ENCODE data around the gene ANKEF1. TPM values are rescaled to one million over a fixed set of nuclear protein-coding genes. Genes with fewer than 3 reads are reported as not detected.

Gene ANKEF1
- total and polyA plus RNA-seq, 2 donors (not counting 1 experiment from before 2014, with no cell fraction given), result 1.1 to 3.0 TPM

DNA sequence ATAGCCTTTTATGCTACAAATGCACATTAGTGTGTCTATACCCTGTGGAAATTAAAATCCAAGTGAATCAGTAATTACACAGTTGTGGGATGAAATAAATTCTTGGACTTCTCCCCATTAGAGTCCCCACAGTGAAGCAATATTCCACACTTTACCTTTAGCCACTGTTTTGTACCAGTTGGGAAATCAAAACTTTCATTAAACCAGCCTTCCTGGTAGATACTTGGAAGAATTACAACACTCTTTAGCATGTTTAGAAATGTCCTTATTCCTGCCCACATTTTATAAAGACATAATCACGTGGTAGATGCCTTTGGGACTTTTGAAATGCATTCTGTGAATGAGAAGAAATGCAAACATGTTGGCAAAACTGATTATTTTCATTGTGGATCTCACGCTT is 49.0 kb upstream of the ANKEF1 start:
- TF ChIP-seq EZH2 (IDR thresholded peaks at IDR 0.05; ENCODE audit: borderline replicate concordance, insufficient read depth, low read depth, low read length, poor library complexity, severe bottlenecking), result no peak
- TF ChIP-seq CTCF (IDR thresholded peaks at IDR 0.05), result no peak
- Mint-ChIP-seq H3K27me3 (peaks cover 14% of the 10 kb centered on the region), H3K4me1 (no peaks in the 10 kb centered on the region), H3K4me3 (no peak overlapping the region), H3K27ac (no peak overlapping the region), H3K9me3 (ENCODE audit: insufficient read depth) (no peaks in the 10 kb centered on the region)
- Histone ChIP-seq H4K20me1 (ENCODE audit: control insufficient read depth, insufficient read depth, low read length, poor library complexity, severe bottlenecking) (no peaks in the 10 kb centered on the region), H3K4me3 (ENCODE audit: control extremely low read depth in 1 of 5, extremely low read depth in 1 of 5, insufficient read depth in 1 of 5, low read depth in 2 of 5, low read length in 4 of 5) (no peak overlapping the region), H3K4me2 (replicated peaks; ENCODE audit: low read depth, low read length, poor library complexity, severe bottlenecking) (no peak overlapping the region), H3K9me3 (ENCODE audit: control extremely low read depth in 1 of 3, control insufficient read depth in 2 of 3, insufficient read depth in 1 of 3, low read length in 2 of 3) (no peaks in the 10 kb centered on the region), H3K36me3 (replicated peaks in 1 of 2; ENCODE audit: control extremely low read depth in 1 of 2, control insufficient read depth in 1 of 2, extremely low read depth in 1 of 2, insufficient read depth in 2 of 2, low read length in 1 of 2) (no peaks in the 10 kb centered on the region), H2AFZ (ENCODE audit: insufficient read depth, low read depth, low read length, poor library complexity, severe bottlenecking) (no peak overlapping the region), H3K79me2 (ENCODE audit: control insufficient read depth, insufficient read depth, low read length) (no peaks in the 10 kb centered on the region), H3K4me1 (ENCODE audit: control insufficient read depth in 2 of 2, insufficient read depth in 2 of 2, low read length in 2 of 2) (no peaks in the 10 kb centered on the region), H3K27ac (ENCODE audit: low read length in 2 of 2) (no peak overlapping the region), H3K9ac (ENCODE audit: low read length) (no peak overlapping the region), H3K27me3 (replicated peaks in 1 of 4; ENCODE audit: control extremely low read depth in 1 of 4, control insufficient read depth in 3 of 4, insufficient read depth in 4 of 4, low read length in 3 of 4) (no peaks in the 10 kb centered on the region)
- intact Hi-C loops (cut with micrococcal nuclease), result no loop called here
- ATAC-seq (ENCODE audit: low read depth) (no peak), DNase-seq (no peak)
- 80% methylated on average over 1 of the region's 2 CpGs for WGBS (ENCODE audit: insufficient coverage)
- ChIA-PET CTCF (interaction anchor here (1.5 kb wide), 1 partner anchor 104 kb away, joined by 3 read pairs; no protein-coding TSS in a partner anchor), POLR2A (no interaction called here)

DNA sequence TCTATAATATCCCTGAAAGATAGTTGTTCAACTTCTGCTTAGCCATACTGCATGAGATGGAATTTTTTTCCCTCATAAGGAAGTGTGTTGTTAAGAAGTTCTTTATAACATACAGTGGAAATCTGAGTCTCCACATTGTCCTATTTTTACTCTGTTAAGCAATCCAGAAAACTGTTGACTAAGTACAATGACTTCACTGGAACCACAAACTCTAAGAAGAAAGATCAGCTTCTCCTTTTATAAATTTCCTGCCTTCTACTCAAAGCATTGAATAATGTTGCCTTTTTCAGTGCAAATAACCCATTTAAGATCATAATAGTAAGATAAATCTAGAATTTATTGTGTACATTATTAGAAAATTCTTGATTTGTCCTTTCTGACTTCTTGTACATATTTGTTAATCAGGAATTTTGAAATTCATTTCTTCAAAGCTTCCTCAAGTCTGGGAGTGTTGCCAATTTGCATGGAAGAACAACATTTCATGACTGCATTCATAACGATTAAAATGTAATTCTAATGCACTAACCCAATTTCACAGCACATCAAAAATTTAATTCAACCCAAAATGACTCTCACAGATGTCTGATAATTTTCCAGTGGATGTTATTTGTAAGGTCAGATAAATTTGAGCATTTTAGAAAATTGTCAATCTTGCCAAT is 45.6 kb upstream of the ANKEF1 start:
- ATAC-seq (ENCODE audit: low read depth) (no peak), DNase-seq (no peak)
- H3K4me2 ChIP-seq (replicated peaks; ENCODE audit: low read depth, low read length, poor library complexity, severe bottlenecking), result no peak overlapping the region
- ChIA-PET POLR2A (no interaction called here), CTCF (interaction anchor here (2.1 kb wide), 1 partner anchor 101 kb away, joined by 5 read pairs; no protein-coding TSS in a partner anchor)
- no peaks in the 10 kb centered on the region for H3K79me2 ChIP-seq (ENCODE audit: control insufficient read depth, insufficient read depth, low read length)
- no peaks in the 10 kb centered on the region for H3K9me3 ChIP-seq (ENCODE audit: control extremely low read depth in 1 of 3, control insufficient read depth in 2 of 3, insufficient read depth in 1 of 3, low read length in 2 of 3)
- no peaks in the 10 kb centered on the region for H3K4me1 ChIP-seq (ENCODE audit: control insufficient read depth in 2 of 2, insufficient read depth in 2 of 2, low read length in 2 of 2)
- intact Hi-C loops (cut with micrococcal nuclease), result no loop called here
- H3K36me3 ChIP-seq (replicated peaks in 1 of 2; ENCODE audit: control extremely low read depth in 1 of 2, control insufficient read depth in 1 of 2, extremely low read depth in 1 of 2, insufficient read depth in 2 of 2, low read length in 1 of 2), result no peaks in the 10 kb centered on the region
- no peak overlapping the region for H2AFZ ChIP-seq (ENCODE audit: insufficient read depth, low read depth, low read length, poor library complexity, severe bottlenecking)
- Mint-ChIP-seq H3K4me1 (no peaks in the 10 kb centered on the region), H3K27me3 (peaks cover 17% of the 10 kb centered on the region), H3K4me3 (no peak overlapping the region), H3K9me3 (ENCODE audit: insufficient read depth) (no peaks in the 10 kb centered on the region), H3K27ac (no peak overlapping the region)
- no peak for TF ChIP-seq CTCF (IDR thresholded peaks at IDR 0.05)
- TF ChIP-seq EZH2 (IDR thresholded peaks at IDR 0.05; ENCODE audit: borderline replicate concordance, insufficient read depth, low read depth, low read length, poor library complexity, severe bottlenecking), result no peak
- no peaks in the 10 kb centered on the region for H3K27me3 ChIP-seq (replicated peaks in 1 of 4; ENCODE audit: control extremely low read depth in 1 of 4, control insufficient read depth in 3 of 4, insufficient read depth in 4 of 4, low read length in 3 of 4)
- H3K9ac ChIP-seq (ENCODE audit: low read length), result no peak overlapping the region
- WGBS (ENCODE audit: insufficient coverage), result no CpG with 5 or more reads among the region's 1 CpG
- no peak overlapping the region for H3K27ac ChIP-seq (ENCODE audit: low read length in 2 of 2)
- H4K20me1 ChIP-seq (ENCODE audit: control insufficient read depth, insufficient read depth, low read length, poor library complexity, severe bottlenecking), result no peaks in the 10 kb centered on the region
- H3K4me3 ChIP-seq (ENCODE audit: control extremely low read depth in 1 of 5, extremely low read depth in 1 of 5, insufficient read depth in 1 of 5, low read depth in 2 of 5, low read length in 4 of 5), result no peak overlapping the region
